K562 (cell line): ENCODE data around the gene HS6ST1. TPM values are rescaled to one million over a fixed set of nuclear protein-coding genes. Genes with fewer than 3 reads are reported as not detected.
A peak's percentile ranks its signal among the peaks of the same experiment; 100 is the strongest.

Source experiments
- ATAC-seq: fragments of 200-7000 bp; cut with Tn5 transposase; 3 replicates; pipeline ENCODE4 v1.9.1; 2020; ENCODE audit warnings: moderate library complexity
- BruUV-seq: library from RNA; stranded (reverse); fragments of 400-500 nt; replicated peaks from 2 replicates; lab custom pipeline; 2021; lab: Mats Ljungman, UMichigan
- CTCF ChIA-PET: fragments of 300-600 bp; formaldehyde crosslinking; extraction: SDS; loops from one replicate; lab custom pipeline; 2021; ENCODE audit warnings: low intra/inter-chr PET ratio; lab: Yijun Ruan, JAX
- POLR2A ChIA-PET: fragments of 300-600, 350-650 bp; sonication (Branson Sonifier 250); formaldehyde crosslinking; extraction: SDS; loops from one replicate; lab custom pipeline; 2021; ENCODE audit warnings: antibody characterized with exemption, inconsistent platforms; lab: Yijun Ruan, JAX
- DNase-seq, 4 experiments: peaks; one replicate each; pipeline versions ENCODE4 v3.0.0 to v3.0.0-alpha.2; 2011 to 2018; ENCODE audit warnings: low spot score in 3 of 4, mixed read lengths in 3 of 4; ENCODE audit errors: extremely low read depth in 1 of 4
- FAIRE-seq: peaks from 2 replicates; lab custom pipeline; 2011; peaks lifted over from hg19 to GRCh38; lab: Jason Lieb, UNC
- H2AFZ ChIP-seq: 2 replicates; pipeline ENCODE4 v1.6.0; 2011; ENCODE audit warnings: low read depth, low read length, control low read depth, inconsistent platforms
- H3K27ac ChIP-seq: fragments of 200-600 bp; 3 replicates; pipeline ENCODE4 v1.8.0; 2011; ENCODE audit warnings: low read depth, mild to moderate bottlenecking, control low read depth, inconsistent platforms, low read length, moderate library complexity, mixed read lengths; ENCODE audit errors: extremely low read depth
- H3K27me3 ChIP-seq, 2 experiments: fragments of 300-600 bp in 1 of 2; 2 replicates in 1 of 2; 3 replicates in 1 of 2; pipeline versions ENCODE4 v1.6.0 to v1.8.0; 2011; ENCODE audit warnings: inconsistent platforms in 2 of 2, low read length in 2 of 2, mild to moderate bottlenecking in 1 of 2, mixed read lengths in 1 of 2, moderate library complexity in 1 of 2; ENCODE audit not compliant: control insufficient read depth in 2 of 2, insufficient read depth in 2 of 2
- H3K36me3 ChIP-seq: fragments of 300-600 bp; 3 replicates; pipeline ENCODE4 v1.8.0; 2011; ENCODE audit warnings: mild to moderate bottlenecking, low read length, inconsistent platforms; ENCODE audit not compliant: control insufficient read depth, insufficient read depth
- H3K4me1 ChIP-seq, 2 experiments: fragments of 200-600 bp in 1 of 2; replicated peaks in 1 of 2; 2 replicates in 1 of 2; 3 replicates in 1 of 2; pipeline versions ENCODE4 v1.5.1 to v1.8.0; 2011; ENCODE audit warnings: inconsistent platforms in 2 of 2, low read length in 2 of 2, mild to moderate bottlenecking in 1 of 2, mixed read lengths in 1 of 2, moderate library complexity in 1 of 2; ENCODE audit not compliant: control insufficient read depth in 2 of 2, insufficient read depth in 2 of 2
- H3K4me2 ChIP-seq: 2 replicates; pipeline ENCODE4 v1.6.1; 2011; ENCODE audit warnings: low read length, control low read depth, inconsistent platforms, mixed read lengths; ENCODE audit not compliant: insufficient read depth
- H3K4me3 ChIP-seq: fragments of 200-600 bp; sonication (generic), shearing (Covaris generic); 2 replicates; pipeline ENCODE4 v1.5.1; 2016; ENCODE audit warnings: control low read depth, inconsistent platforms
- H3K79me2 ChIP-seq: fragments of 200-600 bp; 3 replicates; pipeline ENCODE4 v1.8.0; 2011; ENCODE audit warnings: low read length, inconsistent platforms; ENCODE audit not compliant: control insufficient read depth, insufficient read depth
- H3K9ac ChIP-seq, 2 experiments: 2 replicates each; pipeline versions ENCODE4 v1.6.0 to v1.6.1; 2011; ENCODE audit warnings: low read depth in 2 of 2, low read length in 2 of 2, control low read depth in 1 of 2, inconsistent platforms in 1 of 2, mild to moderate bottlenecking in 1 of 2, mixed read lengths in 1 of 2; ENCODE audit not compliant: insufficient read depth in 1 of 2
- H3K9me1 ChIP-seq: one replicate; pipeline ENCODE4 v1.6.0; 2011; ENCODE audit warnings: inconsistent platforms, mild to moderate bottlenecking, low read length, moderate library complexity; ENCODE audit not compliant: control insufficient read depth, insufficient read depth
- H3K9me3 ChIP-seq: replicated peaks from 2 replicates; pipeline ENCODE4 v1.5.1; 2011; ENCODE audit warnings: low read depth, low read length, inconsistent platforms; ENCODE audit not compliant: control insufficient read depth, insufficient read depth
- H4K20me1 ChIP-seq: replicated peaks from 2 replicates; pipeline ENCODE4 v1.6.1; 2011; ENCODE audit warnings: low read length, inconsistent platforms, mixed read lengths; ENCODE audit not compliant: control insufficient read depth, insufficient read depth
- BCOR ChIP-seq: fragments of 450-650 bp; IDR thresholded peaks from 2 replicates; pipeline ENCODE4 v1.6.1; 2016
- CTBP1 ChIP-seq: fragments of 450-650 bp; IDR thresholded peaks from 2 replicates; pipeline ENCODE4 v1.6.1; 2016; ENCODE audit warnings: borderline replicate concordance
- SRSF3 ChIP-seq: fragments of 200-400 bp; formaldehyde crosslinking; IDR thresholded peaks from 2 replicates; pipeline ENCODE4 v1.6.1; 2016; ENCODE audit warnings: mild to moderate bottlenecking, low read length, moderate library complexity; ENCODE audit not compliant: insufficient read depth
- ZNF121 ChIP-seq: sonication (generic); formaldehyde crosslinking; conservative IDR thresholded peaks from 2 replicates; pipeline ENCODE4 v1.8.0; 2022; ENCODE audit warnings: missing genetic modification reagents
- WGBS: fragments of 100-300 bp; shearing (Covaris generic); methylation state at CpG from one replicate; pipeline ENCODE4 v1.1.6; 2016; ENCODE audit warnings: low coverage, mixed read lengths; ENCODE audit not compliant: insufficient coverage; ENCODE audit errors: missing lambda C conversion rate; 5-methylcytosine and 5-hydroxymethylcytosine counted together
- in situ Hi-C: fragments of 300-500 bp; cut with MboI; formaldehyde crosslinking; loops from 4 replicates; pipeline ENCODE4 v1.15.0; 2018; ENCODE audit warnings: inconsistent platforms, mixed read lengths
- intact Hi-C: fragments of 100-400 bp; cut with micrococcal nuclease; formaldehyde crosslinking; loops from 2 replicates; pipeline ENCODE4 v1.14.2; 2022
- polyA plus RNA-seq, 8 experiments: library from polyadenylated mRNA; depleted of rRNA in 4 of 8; stranded (reverse) in 5 of 8; unstranded in 3 of 8; fragments of >200 nt; fragmentation: Nextera tagmentation in 2 of 8; fragmentation: Illumina TruSeq in 1 of 8; extraction: Ambion mirVana in 2 of 8; extraction: Trizol in 1 of 8; gene quantifications; 2 replicates each; pipeline versions ENCODE4 v1.2.1 to v1.2.3, GENCODE V29; 2011 to 2014; ENCODE audit warnings: inconsistent platforms in 1 of 8, missing spikeins in 1 of 8
- total RNA-seq, 7 experiments: library from RNA; depleted of rRNA in 6 of 7; stranded (reverse); fragments of >200 nt in 6 of 7; fragmentation: Illumina TruSeq in 2 of 7; extraction: Trizol in 2 of 7; gene quantifications; 2 replicates each; pipeline versions ENCODE4 v1.2.1 to v1.2.3, GENCODE V29; 2011 to 2021; ENCODE audit warnings: low replicate concordance in 1 of 7
- TF ChIP-seq, protein P1 (sequence below): fragments of 450-650 bp; IDR thresholded peaks from 2 replicates; pipeline ENCODE4 v1.6.1; 2017; ENCODE audit warnings: antibody characterized with exemption, mild to moderate bottlenecking

Gene HS6ST1
- total and polyA plus RNA-seq, 9 of the 15 experiments (the other 6 are each of a cell fraction or from before 2014, with no cell fraction given) = 0.06 to 7.4 (median 3.8) TPM

DNA sequence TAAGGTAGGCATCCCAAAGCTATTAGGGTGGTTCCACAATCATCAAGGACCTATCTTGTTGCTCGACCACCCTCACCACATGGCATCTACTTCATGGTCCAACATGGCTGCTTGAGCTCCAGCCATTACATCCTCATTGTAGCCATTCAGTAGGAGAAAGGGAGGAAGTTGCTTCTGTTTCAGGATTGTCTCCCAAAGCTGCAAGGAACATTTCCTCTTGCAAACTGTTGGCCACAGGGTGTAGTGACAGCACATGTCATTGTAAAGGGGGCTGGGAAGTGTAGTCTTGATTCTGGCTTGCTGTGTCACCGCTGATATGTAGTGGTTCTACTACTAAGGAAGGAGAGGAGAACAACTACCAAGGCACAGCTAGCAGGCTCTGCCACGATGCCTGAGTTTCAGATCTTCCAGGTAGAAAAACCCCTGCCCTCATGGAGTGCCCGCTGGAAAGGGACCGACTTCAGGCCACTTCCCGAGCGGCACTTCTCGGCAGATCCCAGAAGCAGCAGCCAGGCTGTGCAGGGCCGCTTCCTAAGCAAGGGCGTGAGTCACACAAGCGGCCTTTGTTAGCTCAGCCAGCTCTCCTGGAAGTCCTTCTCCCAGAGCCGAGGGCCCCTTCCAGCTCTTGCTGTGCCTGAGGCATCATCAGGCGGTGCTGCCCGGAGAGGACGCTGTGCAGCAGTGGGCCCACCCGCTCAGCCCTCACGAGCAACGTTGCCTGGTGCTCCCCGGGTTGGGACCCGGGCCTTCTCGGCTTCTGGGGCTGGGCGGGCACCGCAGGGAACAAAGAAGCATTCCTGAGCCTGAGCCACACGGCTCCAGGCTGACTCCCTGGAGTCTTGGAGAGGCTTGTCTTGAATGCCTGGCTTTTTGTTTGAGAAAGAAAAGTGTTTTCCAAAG is 58.2 kb downstream of the HS6ST1 start:
- Histone ChIP-seq H3K36me3 (no peaks in the 10 kb centered on the region), H3K4me1 (peaks cover 0 to 16% of the 10 kb centered on the region in 2 experiments; a peak in 2 of 5 replicates), H3K27me3 (peaks cover 11 to 35% of the 10 kb centered on the region in 2 experiments), H3K4me2 (no peak overlapping the region; the same call in 1 of the 2 replicates), H3K9ac (no peak overlapping the region; a peak in 1 of 4 replicates), H2AFZ (no peak overlapping the region), H4K20me1 (no peaks in the 10 kb centered on the region), H3K79me2 (no peaks in the 10 kb centered on the region), H3K27ac (no peak overlapping the region), H3K4me3 (no peak overlapping the region), H3K9me1 (no peaks in the 10 kb centered on the region), H3K9me3 (no peaks in the 10 kb centered on the region)
- ChIA-PET POLR2A (no interaction called here), CTCF (no interaction called here)
- DNase-seq (peak in 1 of 4 experiments; percentile 12), ATAC-seq (peak; percentile 52), FAIRE-seq (no peak)
- no TSS peak for BruUV-seq
- in situ Hi-C loops (no loop called here), intact Hi-C loops (no loop called here)
- 16% methylated on average over 24 of the region's 24 CpGs for WGBS
- peak; percentile 44; the same call in 1 of the 2 replicates for TF ChIP-seq BCOR
- TF ChIP-seq, protein P1, sequence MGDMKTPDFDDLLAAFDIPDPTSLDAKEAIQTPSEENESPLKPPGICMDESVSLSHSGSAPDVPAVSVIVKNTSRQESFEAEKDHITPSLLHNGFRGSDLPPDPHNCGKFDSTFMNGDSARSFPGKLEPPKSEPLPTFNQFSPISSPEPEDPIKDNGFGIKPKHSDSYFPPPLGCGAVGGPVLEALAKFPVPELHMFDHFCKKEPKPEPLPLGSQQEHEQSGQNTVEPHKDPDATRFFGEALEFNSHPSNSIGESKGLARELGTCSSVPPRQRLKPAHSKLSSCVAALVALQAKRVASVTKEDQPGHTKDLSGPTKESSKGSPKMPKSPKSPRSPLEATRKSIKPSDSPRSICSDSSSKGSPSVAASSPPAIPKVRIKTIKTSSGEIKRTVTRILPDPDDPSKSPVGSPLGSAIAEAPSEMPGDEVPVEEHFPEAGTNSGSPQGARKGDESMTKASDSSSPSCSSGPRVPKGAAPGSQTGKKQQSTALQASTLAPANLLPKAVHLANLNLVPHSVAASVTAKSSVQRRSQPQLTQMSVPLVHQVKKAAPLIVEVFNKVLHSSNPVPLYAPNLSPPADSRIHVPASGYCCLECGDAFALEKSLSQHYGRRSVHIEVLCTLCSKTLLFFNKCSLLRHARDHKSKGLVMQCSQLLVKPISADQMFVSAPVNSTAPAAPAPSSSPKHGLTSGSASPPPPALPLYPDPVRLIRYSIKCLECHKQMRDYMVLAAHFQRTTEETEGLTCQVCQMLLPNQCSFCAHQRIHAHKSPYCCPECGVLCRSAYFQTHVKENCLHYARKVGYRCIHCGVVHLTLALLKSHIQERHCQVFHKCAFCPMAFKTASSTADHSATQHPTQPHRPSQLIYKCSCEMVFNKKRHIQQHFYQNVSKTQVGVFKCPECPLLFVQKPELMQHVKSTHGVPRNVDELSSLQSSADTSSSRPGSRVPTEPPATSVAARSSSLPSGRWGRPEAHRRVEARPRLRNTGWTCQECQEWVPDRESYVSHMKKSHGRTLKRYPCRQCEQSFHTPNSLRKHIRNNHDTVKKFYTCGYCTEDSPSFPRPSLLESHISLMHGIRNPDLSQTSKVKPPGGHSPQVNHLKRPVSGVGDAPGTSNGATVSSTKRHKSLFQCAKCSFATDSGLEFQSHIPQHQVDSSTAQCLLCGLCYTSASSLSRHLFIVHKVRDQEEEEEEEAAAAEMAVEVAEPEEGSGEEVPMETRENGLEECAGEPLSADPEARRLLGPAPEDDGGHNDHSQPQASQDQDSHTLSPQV = no peak
- no peak for TF ChIP-seq ZNF121
- no peak for TF ChIP-seq SRSF3
- TF ChIP-seq CTBP1 = no peak
